Measurements from ENCODE around the gene TAS1R1. TPM values are rescaled to one million over a fixed set of nuclear protein-coding genes. Genes with fewer than 3 reads are reported as not detected.

Gene TAS1R1
- total RNA-seq, 3 donors from 2014 or later: 0.16 TPM; not detected in 2

DNA sequence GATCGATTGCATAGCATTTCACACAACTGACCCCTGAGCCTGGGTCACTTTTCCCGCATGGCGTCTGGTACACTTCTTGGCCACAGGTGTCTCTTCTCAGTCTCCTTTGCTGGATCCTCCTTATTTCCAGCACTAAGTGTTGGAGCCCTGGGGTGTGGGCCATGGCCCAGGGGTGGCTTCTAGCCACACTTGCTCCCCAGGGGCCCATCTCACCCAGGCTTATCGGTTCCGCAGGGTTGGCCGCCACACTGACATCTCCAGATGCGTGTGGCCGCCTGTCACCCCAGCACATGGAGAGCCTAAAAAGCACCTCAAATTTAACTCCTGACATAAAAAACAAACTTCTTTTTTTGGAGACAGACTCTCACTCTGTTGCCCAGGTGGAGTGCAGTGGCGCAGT, 71.9 kb downstream of the TAS1R1 start:
- no peak for DNase-seq (ENCODE audit: low spot score in 2 of 2)
- peak overlapping the region in 1 of 3 donors; percentile 97 for H3K4me3 ChIP-seq
- peaks cover 5% of the 10 kb centered on the region for H3K36me3 ChIP-seq
- TF ChIP-seq POLR2AphosphoS5 (IDR thresholded peaks at IDR 0.05) (no peak), POLR2A (IDR thresholded peaks at IDR 0.05) (no peak), CTCF (IDR thresholded peaks at IDR 0.05) (no peak)
- H3K9me3 ChIP-seq: no peaks in the 10 kb centered on the region
- H3K27ac ChIP-seq: no peak overlapping the region
- H3K4me1 ChIP-seq: peaks cover 5 to 25% of the 10 kb centered on the region in 2 donors
- H3K27me3 ChIP-seq: no peaks in the 10 kb centered on the region
- intact Hi-C loops (cut with DNase I; ENCODE audit: low total_unique reads): loop anchor here (10.0 kb wide), 1 partner anchor 72 kb away; the partner anchor contains the start of genes NOL9 and TAS1R1

DNA sequence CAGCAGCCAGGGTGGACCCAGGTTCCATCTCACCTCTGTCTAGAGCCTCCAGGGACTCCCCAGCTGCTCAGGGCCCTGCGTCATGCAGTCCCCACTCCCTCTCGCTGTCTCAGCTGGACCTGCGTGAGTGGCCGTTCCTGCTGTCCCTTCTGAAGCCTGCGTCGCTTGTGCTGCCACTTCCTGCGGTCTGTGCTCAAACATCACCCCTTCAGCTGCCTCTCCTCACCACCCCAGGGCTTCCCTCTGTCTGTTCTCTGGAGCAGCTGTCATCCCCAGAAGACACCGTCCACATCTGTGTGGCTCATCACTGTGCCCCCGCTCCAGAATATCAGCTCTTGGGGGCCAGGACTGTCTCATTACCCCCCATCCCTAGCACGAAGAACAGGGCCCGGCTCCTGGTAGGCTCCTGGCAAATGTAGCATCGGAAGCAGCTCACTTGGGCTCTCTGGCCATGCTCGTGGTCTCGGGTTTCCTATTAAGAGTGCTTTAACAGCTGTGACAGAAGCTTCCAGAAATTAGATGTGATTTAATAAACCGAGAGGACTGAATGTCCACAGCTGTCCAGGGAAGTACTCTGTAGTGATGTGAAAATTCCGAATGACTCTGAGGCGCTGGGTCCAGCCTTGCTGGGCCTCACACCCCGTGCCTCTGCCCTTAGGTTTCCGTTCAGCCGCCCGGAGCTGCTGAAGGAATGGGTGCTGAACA, 72.9 kb downstream of the TAS1R1 start:
- no peak for DNase-seq (ENCODE audit: low spot score in 2 of 2)
- H3K36me3 ChIP-seq: peaks cover 11% of the 10 kb centered on the region
- TF ChIP-seq POLR2A (IDR thresholded peaks at IDR 0.05): no peak
- no peak for TF ChIP-seq CTCF (IDR thresholded peaks at IDR 0.05)
- no peak for TF ChIP-seq POLR2AphosphoS5 (IDR thresholded peaks at IDR 0.05)
- no peak overlapping the region for H3K4me3 ChIP-seq
- no peaks in the 10 kb centered on the region for H3K9me3 ChIP-seq
- intact Hi-C loops (cut with DNase I; ENCODE audit: low total_unique reads): loop anchor here (10.0 kb wide), 1 partner anchor 73 kb away; the partner anchor contains the start of genes NOL9 and TAS1R1
- H3K4me1 ChIP-seq: peaks cover 5 to 16% of the 10 kb centered on the region in 2 donors
- H3K27ac ChIP-seq: no peak overlapping the region
- H3K27me3 ChIP-seq: no peaks in the 10 kb centered on the region

DNA sequence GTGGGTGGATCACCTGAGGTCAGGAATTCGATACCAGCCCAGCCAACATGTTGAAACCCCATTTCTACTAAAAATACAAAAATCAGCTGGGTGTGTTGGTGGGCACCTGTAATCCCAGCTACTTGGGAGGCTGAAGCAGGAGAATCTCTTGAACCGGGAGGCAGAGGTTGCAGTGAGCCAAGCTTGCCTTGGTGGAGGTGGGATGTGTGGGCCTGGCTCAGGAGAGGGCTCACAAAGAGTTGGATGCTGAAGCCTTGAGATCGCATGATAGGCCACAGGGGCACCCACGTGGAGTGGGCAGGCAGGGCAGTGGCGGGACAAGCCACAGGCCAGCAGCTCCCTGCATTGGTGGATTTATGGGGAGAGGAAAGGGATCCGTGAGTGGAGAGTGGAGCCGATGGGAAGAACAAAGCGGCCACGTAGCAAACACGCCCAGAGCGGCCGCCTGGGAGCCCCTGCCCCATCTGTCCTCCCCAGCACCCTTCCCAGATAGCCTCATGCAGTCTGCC, 73.9 kb downstream of the TAS1R1 start:
- Histone ChIP-seq H3K4me1 (peaks cover 0 to 9% of the 10 kb centered on the region in 2 donors), H3K4me3 (no peak overlapping the region), H3K9me3 (no peaks in the 10 kb centered on the region), H3K36me3 (peaks cover 11% of the 10 kb centered on the region), H3K27ac (no peak overlapping the region), H3K27me3 (no peaks in the 10 kb centered on the region)
- no peak for TF ChIP-seq POLR2AphosphoS5 (IDR thresholded peaks at IDR 0.05)
- TF ChIP-seq CTCF (IDR thresholded peaks at IDR 0.05): no peak
- TF ChIP-seq POLR2A (IDR thresholded peaks at IDR 0.05): no peak
- intact Hi-C loops (cut with DNase I; ENCODE audit: low total_unique reads): loop anchor here (10.0 kb wide), 1 partner anchor 74 kb away; the partner anchor contains the start of genes NOL9 and TAS1R1
- DNase-seq (ENCODE audit: low spot score in 2 of 2): no peak

Other genes starting within 250 kb of the TAS1R1 start
- gene ACOT7, start 161.5 kb upstream of the TAS1R1 start, total RNA-seq: 10 to 100 TPM in 2 of 3 donors, 1 to 10 TPM in 1; 9.4 to 12.8 (median 11.5) TPM
- 1 to 10 TPM in 2 of 3 donors, not detected in 1; 3.4 to 3.6 TPM for gene HES2, start 135.4 kb upstream of the TAS1R1 start, total RNA-seq
- gene ESPN, start 130.5 kb upstream of the TAS1R1 start, total RNA-seq: 10 to 100 TPM in 2 of 3 donors, not detected in 1; 10.8 to 11.1 TPM
- gene TNFRSF25, start 89.1 kb upstream of the TAS1R1 start, total RNA-seq: 10 to 100 TPM in 2 of 3 donors, 1 to 10 TPM in 1; 3.8 to 13.1 (median 12.4) TPM
- gene PLEKHG5, start 63.6 kb upstream of the TAS1R1 start, total RNA-seq: 10 to 100 TPM in 2 of 3 donors, 1 to 10 TPM in 1; 7.0 to 12.0 (median 11.8) TPM
- 10 to 100 TPM; 14.7 to 29.6 (median 25.2) TPM for gene NOL9, start 794 bp upstream of the TAS1R1 start, total RNA-seq
- 10 to 100 TPM; 19.3 to 19.6 (median 19.4) TPM for gene ZBTB48, start 24.7 kb downstream of the TAS1R1 start, total RNA-seq
- gene KLHL21, start 47.6 kb downstream of the TAS1R1 start, total RNA-seq: 10 to 100 TPM; 45.2 to 61.3 (median 58.1) TPM
- gene PHF13, start 58.4 kb downstream of the TAS1R1 start, total RNA-seq: 10 to 100 TPM; 10.9 to 18.3 (median 14.4) TPM
- 10 to 100 TPM; 20.3 to 28.2 (median 28.1) TPM for gene THAP3, start 69.6 kb downstream of the TAS1R1 start, total RNA-seq
- gene DNAJC11, start 146.5 kb downstream of the TAS1R1 start, total RNA-seq: 10 to 100 TPM; 23.0 to 30.5 (median 25.6) TPM
- 10 to 100 TPM; 53.4 to 84.0 (median 61.9) TPM for gene CAMTA1, start 230.1 kb downstream of the TAS1R1 start, total RNA-seq

Data from breast epithelium (tissue), 4 donors.